Erythroblast (primary cell): ENCODE data around the gene SERPINF2.

ENCODE experiments used
- GATA1 ChIP-seq: IDR thresholded peaks from 2 replicates; pipeline ENCODE4 v1.6.1; 2011; ENCODE audit warnings: low read depth, mild to moderate bottlenecking, control low read depth, low read length, moderate library complexity
- POLR2A ChIP-seq: IDR thresholded peaks from 2 replicates; pipeline ENCODE4 v1.6.1; 2011; ENCODE audit warnings: mild to moderate bottlenecking, low read length

- TF ChIP-seq POLR2A (no peak), GATA1 (no peak)
These were observed 13.2 kb downstream of the SERPINF2 start for GRCh38 chr17:1755827-1756262.
